B cell (primary cell): Measurements from ENCODE around the gene SWI5.

ENCODE experiments used
- CTCF ChIP-seq: fragments of 200-600 bp; IDR thresholded peaks from one replicate; pipeline ENCODE4 v1.8.0; 2022; ENCODE audit warnings: antibody characterized with exemption, mild to moderate bottlenecking
- EZH2 ChIP-seq: IDR thresholded peaks from 2 replicates; pipeline ENCODE4 v1.6.1; 2012; ENCODE audit warnings: borderline replicate concordance, low read depth, mild to moderate bottlenecking, moderate library complexity, low read length; ENCODE audit not compliant: insufficient read depth, poor library complexity, severe bottlenecking

- TF ChIP-seq CTCF, result no peak
- TF ChIP-seq EZH2, result no peak
These were observed 29.6 kb upstream of the SWI5 start for GRCh38 chr9:128246471-128246870.
